Lower leg skin (tissue), 3 donors: ENCODE data around the gene KHK.

ENCODE experiments used
- POLR2A ChIP-seq, 2 donors: fragments of 450-650 bp; IDR thresholded peaks; one replicate each; pipeline ENCODE4 v1.6.1; 2016 to 2017; ENCODE audit warnings: antibody characterized with exemption in 2 of 2, mild to moderate bottlenecking in 1 of 2, moderate library complexity in 1 of 2
- TF ChIP-seq, protein P1 (sequence below), 3 donors: fragments of 450-650 bp; IDR thresholded peaks; one replicate each; pipeline ENCODE4 v1.5.1; 2016; ENCODE audit warnings: antibody characterized with exemption in 3 of 3, mild to moderate bottlenecking in 3 of 3, moderate library complexity in 2 of 3

DNA sequence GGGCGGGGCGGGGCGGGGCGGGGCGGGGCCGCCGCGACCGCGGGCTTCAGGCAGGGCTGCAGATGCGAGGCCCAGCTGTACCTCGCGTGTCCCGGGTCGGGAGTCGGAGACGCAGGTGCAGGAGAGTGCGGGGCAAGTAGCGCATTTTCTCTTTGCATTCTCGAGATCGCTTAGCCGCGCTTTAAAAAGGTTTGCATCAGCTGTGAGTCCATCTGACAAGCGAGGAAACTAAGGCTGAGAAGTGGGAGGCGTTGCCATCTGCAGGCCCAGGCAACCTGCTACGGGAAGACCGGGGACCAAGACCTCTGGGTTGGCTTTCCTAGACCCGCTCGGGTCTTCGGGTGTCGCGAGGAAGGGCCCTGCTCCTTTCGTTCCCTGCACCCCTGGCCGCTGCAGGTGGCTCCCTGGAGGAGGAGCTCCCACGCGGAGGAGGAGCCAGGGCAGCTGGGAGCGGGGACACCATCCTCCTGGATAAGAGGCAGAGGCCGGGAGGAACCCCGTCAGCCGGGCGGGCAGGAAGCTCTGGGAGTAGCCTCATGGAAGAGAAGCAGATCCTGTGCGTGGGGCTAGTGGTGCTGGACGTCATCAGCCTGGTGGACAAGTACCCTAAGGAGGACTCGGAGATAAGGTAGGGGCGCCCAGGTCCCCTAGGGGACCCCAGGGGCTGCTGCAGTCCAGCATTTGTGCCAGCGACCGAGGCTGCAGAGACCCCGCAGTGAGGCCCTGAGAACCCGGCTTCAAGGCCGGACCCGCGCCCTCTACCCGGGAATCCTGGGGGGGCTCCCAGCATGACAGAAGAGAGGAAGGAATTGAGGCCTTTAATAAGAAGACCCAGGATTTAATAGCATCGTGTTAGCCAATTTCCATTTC, at the start of gene KHK:
- TF ChIP-seq POLR2A (IDR thresholded peaks at IDR 0.05) = no peak
- TF ChIP-seq, protein P1, sequence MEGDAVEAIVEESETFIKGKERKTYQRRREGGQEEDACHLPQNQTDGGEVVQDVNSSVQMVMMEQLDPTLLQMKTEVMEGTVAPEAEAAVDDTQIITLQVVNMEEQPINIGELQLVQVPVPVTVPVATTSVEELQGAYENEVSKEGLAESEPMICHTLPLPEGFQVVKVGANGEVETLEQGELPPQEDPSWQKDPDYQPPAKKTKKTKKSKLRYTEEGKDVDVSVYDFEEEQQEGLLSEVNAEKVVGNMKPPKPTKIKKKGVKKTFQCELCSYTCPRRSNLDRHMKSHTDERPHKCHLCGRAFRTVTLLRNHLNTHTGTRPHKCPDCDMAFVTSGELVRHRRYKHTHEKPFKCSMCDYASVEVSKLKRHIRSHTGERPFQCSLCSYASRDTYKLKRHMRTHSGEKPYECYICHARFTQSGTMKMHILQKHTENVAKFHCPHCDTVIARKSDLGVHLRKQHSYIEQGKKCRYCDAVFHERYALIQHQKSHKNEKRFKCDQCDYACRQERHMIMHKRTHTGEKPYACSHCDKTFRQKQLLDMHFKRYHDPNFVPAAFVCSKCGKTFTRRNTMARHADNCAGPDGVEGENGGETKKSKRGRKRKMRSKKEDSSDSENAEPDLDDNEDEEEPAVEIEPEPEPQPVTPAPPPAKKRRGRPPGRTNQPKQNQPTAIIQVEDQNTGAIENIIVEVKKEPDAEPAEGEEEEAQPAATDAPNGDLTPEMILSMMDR (IDR thresholded peaks at IDR 0.05) = no peak
